Natural killer cell (primary cell): Measurements from ENCODE around the gene ARHGAP35. TPM values are rescaled to one million over a fixed set of nuclear protein-coding genes. Genes with fewer than 3 reads are reported as not detected.

Experiments
- ATAC-seq, 3 donors: fragments of 150-1000 bp in 2 of 3; fragments of 200-7000 bp in 1 of 3; cut with Tn5 transposase; 1 replicate in 1 of 3; 2 replicates in 2 of 3; pipeline ENCODE4 v1.10.0; 2021; ENCODE audit warnings: mild to moderate bottlenecking in 2 of 3, moderate library complexity in 2 of 3
- DNase-seq, 2 donors: peaks; one replicate each; pipeline versions ENCODE4 v3.0.0 to v3.0.0-alpha.2; 2013 to 2021; ENCODE audit warnings: mixed read lengths in 1 of 2
- H3K27ac ChIP-seq: one replicate; pipeline ENCODE4 v1.5.1; 2013; ENCODE audit warnings: mild to moderate bottlenecking, low read length
- H3K27me3 ChIP-seq: one replicate; pipeline ENCODE4 v1.6.1; 2013; ENCODE audit warnings: low read length; ENCODE audit not compliant: control insufficient read depth, insufficient read depth
- H3K36me3 ChIP-seq: one replicate; pipeline ENCODE4 v1.6.1; 2013; ENCODE audit warnings: low read length; ENCODE audit not compliant: control insufficient read depth, insufficient read depth
- H3K4me1 ChIP-seq: one replicate; pipeline ENCODE4 v1.6.1; 2013; ENCODE audit warnings: low read length; ENCODE audit not compliant: control insufficient read depth, insufficient read depth
- H3K4me3 ChIP-seq: one replicate; pipeline ENCODE4 v1.5.1; 2013; ENCODE audit warnings: low read length
- H3K9me3 ChIP-seq: one replicate; pipeline ENCODE4 v1.6.1; 2013; ENCODE audit warnings: low read length; ENCODE audit not compliant: control insufficient read depth, insufficient read depth
- H3K27ac Mint-ChIP-seq, 2 donors: one replicate each; pipeline ENCODE4 v1.8.0; 2022; ENCODE audit warnings: mild to moderate bottlenecking in 2 of 2, mixed read lengths in 2 of 2, moderate library complexity in 1 of 2
- H3K27me3 Mint-ChIP-seq, 2 donors: one replicate each; pipeline ENCODE4 v1.8.0; 2022; ENCODE audit warnings: low read depth in 2 of 2, mixed read lengths in 2 of 2
- H3K36me3 Mint-ChIP-seq: one replicate; pipeline ENCODE4 v1.8.0; 2022; ENCODE audit warnings: mixed read lengths
- H3K4me1 Mint-ChIP-seq, 2 donors: one replicate each; pipeline ENCODE4 v1.8.0; 2022; ENCODE audit warnings: mixed read lengths in 2 of 2
- H3K4me3 Mint-ChIP-seq: one replicate; pipeline ENCODE4 v1.8.0; 2022; ENCODE audit warnings: mild to moderate bottlenecking, moderate library complexity, mixed read lengths
- H3K9me3 Mint-ChIP-seq, 2 donors: one replicate each; pipeline ENCODE4 v1.8.0; 2022; ENCODE audit warnings: mixed read lengths in 2 of 2
- WGBS: methylation state at CpG from one replicate; pipeline ENCODE4 v1.1.7; 2013; ENCODE audit warnings: missing lambda C conversion rate; ENCODE audit not compliant: insufficient coverage; 5-methylcytosine and 5-hydroxymethylcytosine counted together
- intact Hi-C: fragments of 100-400 bp; cut with micrococcal nuclease; formaldehyde crosslinking; loops from one replicate; pipeline ENCODE4 v1.14.2; 2022
- total RNA-seq, 4 donors: library from RNA; stranded (reverse); fragments of 120-200 nt in 1 of 4; gene quantifications; one replicate each; pipeline versions ENCODE4 v1.2.3 to v1.2.4, GENCODE V29; 2013 to 2022
- TF ChIP-seq, protein P1 (sequence below): fragments of 200-600 bp; IDR thresholded peaks from one replicate; pipeline ENCODE4 v1.8.0; 2022; ENCODE audit warnings: antibody characterized with exemption

ARHGAP35 gene
- total RNA-seq, 3 donors from 2014 or later (not counting 1 experiment from before 2014, with no cell fraction given), result 40.2 to 66.2 (median 48.5) TPM

- peak in 1 of 2 donors; percentile 34 for DNase-seq
- H3K27ac Mint-ChIP-seq, result no peak overlapping the region
- H3K36me3 Mint-ChIP-seq, result no peaks in the 10 kb centered on the region
- intact Hi-C loops, result loop anchor here (1.0 to 5.0 kb wide), 2 partner anchors 115 to 129 kb away; no protein-coding TSS in a partner anchor
- H3K4me1 ChIP-seq, result peaks cover 33% of the 10 kb centered on the region
- no peak overlapping the region for H3K4me3 Mint-ChIP-seq
- peaks cover 13 to 18% of the 10 kb centered on the region in 2 donors for H3K4me1 Mint-ChIP-seq
- peak overlapping the region; percentile 5 for H3K27ac ChIP-seq
- TF ChIP-seq, protein P1, sequence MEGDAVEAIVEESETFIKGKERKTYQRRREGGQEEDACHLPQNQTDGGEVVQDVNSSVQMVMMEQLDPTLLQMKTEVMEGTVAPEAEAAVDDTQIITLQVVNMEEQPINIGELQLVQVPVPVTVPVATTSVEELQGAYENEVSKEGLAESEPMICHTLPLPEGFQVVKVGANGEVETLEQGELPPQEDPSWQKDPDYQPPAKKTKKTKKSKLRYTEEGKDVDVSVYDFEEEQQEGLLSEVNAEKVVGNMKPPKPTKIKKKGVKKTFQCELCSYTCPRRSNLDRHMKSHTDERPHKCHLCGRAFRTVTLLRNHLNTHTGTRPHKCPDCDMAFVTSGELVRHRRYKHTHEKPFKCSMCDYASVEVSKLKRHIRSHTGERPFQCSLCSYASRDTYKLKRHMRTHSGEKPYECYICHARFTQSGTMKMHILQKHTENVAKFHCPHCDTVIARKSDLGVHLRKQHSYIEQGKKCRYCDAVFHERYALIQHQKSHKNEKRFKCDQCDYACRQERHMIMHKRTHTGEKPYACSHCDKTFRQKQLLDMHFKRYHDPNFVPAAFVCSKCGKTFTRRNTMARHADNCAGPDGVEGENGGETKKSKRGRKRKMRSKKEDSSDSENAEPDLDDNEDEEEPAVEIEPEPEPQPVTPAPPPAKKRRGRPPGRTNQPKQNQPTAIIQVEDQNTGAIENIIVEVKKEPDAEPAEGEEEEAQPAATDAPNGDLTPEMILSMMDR, result no peak
- no peaks in the 10 kb centered on the region for H3K27me3 Mint-ChIP-seq
- H3K36me3 ChIP-seq, result no peaks in the 10 kb centered on the region
- no peaks in the 10 kb centered on the region for H3K9me3 Mint-ChIP-seq
- no peak for ATAC-seq
- no peaks in the 10 kb centered on the region for H3K9me3 ChIP-seq
- peak overlapping the region; percentile 51 for H3K4me3 ChIP-seq
- 2% methylated on average over 19 of the region's 19 CpGs for WGBS
- H3K27me3 ChIP-seq, result no peaks in the 10 kb centered on the region
Observed at GRCh38 chr19:46861691-46862502, 1.1 kb downstream of the ARHGAP35 start.

DNA sequence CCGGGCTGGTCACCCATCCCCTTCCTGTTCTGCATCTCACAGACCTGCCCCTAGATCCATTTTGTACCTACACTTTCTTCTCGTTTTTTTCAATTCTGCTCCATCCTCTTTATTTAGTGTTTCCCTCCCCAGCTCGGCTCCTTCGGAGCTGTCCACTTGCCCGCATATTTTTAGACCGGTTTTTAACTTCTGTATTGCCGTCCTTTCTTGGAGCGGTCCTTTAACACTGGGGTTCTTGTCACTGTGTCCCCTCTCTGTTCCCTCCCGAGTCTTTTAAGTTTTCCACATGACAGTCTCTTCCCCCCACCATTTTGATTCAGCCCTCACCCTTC lies 1.7 kb downstream of the ARHGAP35 start:
- no peak overlapping the region for H3K4me3 Mint-ChIP-seq
- Histone ChIP-seq H3K4me3 (peak overlapping the region; percentile 51), H3K36me3 (no peaks in the 10 kb centered on the region), H3K9me3 (no peaks in the 10 kb centered on the region), H3K27me3 (no peaks in the 10 kb centered on the region), H3K4me1 (peaks cover 33% of the 10 kb centered on the region), H3K27ac (no peak overlapping the region)
- H3K4me1 Mint-ChIP-seq, result peaks cover 19 to 24% of the 10 kb centered on the region in 2 donors
- no peaks in the 10 kb centered on the region for H3K36me3 Mint-ChIP-seq
- TF ChIP-seq, protein P1, result no peak
- intact Hi-C loops, result loop anchor here (5.0 kb wide), 1 partner anchor 115 kb away; no protein-coding TSS in a partner anchor
- 57% methylated on average over 9 of the region's 9 CpGs for WGBS
- DNase-seq (no peak), ATAC-seq (no peak)
- no peaks in the 10 kb centered on the region for H3K9me3 Mint-ChIP-seq
- no peak overlapping the region for H3K27ac Mint-ChIP-seq
- H3K27me3 Mint-ChIP-seq, result no peaks in the 10 kb centered on the region

- Histone ChIP-seq H3K27me3 (no peaks in the 10 kb centered on the region), H3K36me3 (no peaks in the 10 kb centered on the region), H3K4me3 (no peak overlapping the region), H3K27ac (no peak overlapping the region), H3K9me3 (no peaks in the 10 kb centered on the region), H3K4me1 (peaks cover 33% of the 10 kb centered on the region)
- intact Hi-C loops, result loop anchor here (5.0 kb wide), 1 partner anchor 114 kb away; no protein-coding TSS in a partner anchor
- H3K4me3 Mint-ChIP-seq, result no peak overlapping the region
- H3K36me3 Mint-ChIP-seq, result no peaks in the 10 kb centered on the region
- no peak overlapping the region for H3K27ac Mint-ChIP-seq
- H3K9me3 Mint-ChIP-seq, result no peaks in the 10 kb centered on the region
- 59% methylated on average over 4 of the region's 4 CpGs for WGBS
- H3K27me3 Mint-ChIP-seq, result no peaks in the 10 kb centered on the region
- no peak for DNase-seq
- no peak for ATAC-seq
- TF ChIP-seq, protein P1, result no peak
- peaks cover 25 to 27% of the 10 kb centered on the region in 2 donors for H3K4me1 Mint-ChIP-seq
Observed at GRCh38 chr19:46862974-46863632, 2.3 kb downstream of the ARHGAP35 start.
